Stimulated activated CD4-positive, alpha-beta T cell treated with anti-CD3 and anti-CD28 coated beads, Interleukin-1b, Interleukin-23, amount 100 ng/mL, for 4 hours (primary cell): Measurements from ENCODE around the gene HES3.
A peak's percentile ranks its signal among the peaks of the same experiment; 100 is the strongest.

Experiments
- DNase-seq, 2 donors: peaks; one replicate each; pipeline ENCODE4 v3.0.0-alpha.2; 2020; ENCODE audit warnings: low read depth in 2 of 2

Gene HES3

GRCh38 chr1:6243993-6244392 lies at the start of gene HES3:
HES3 (plus strand) TSS chr1:6244179; CDS start chr1:6244366, 187 bp downstream.
- DNase-seq = no peak

GRCh38 chr1:6197746-6198427 lies 46.1 kb upstream of the HES3 start:
- DNase-seq = no peak

GRCh38 chr1:6198646-6199297 lies 45.2 kb upstream of the HES3 start:
- no peak for DNase-seq

GRCh38 chr1:6199298-6200187 lies 44.4 kb upstream of the HES3 start, which contains the start of gene RPL22:
RPL22 (minus strand) TSS chr1:6199595; CDS start chr1:6199573, 22 bp downstream.
- peak; percentile 90 to 95 for DNase-seq

GRCh38 chr1:6200188-6200809 lies 43.7 kb upstream of the HES3 start:
- DNase-seq = no peak

- no peak for DNase-seq
Observed at GRCh38 chr1:6202256-6202655, 41.7 kb upstream of the HES3 start.

- peak; percentile 41 to 65 for DNase-seq
Observed at GRCh38 chr1:6205849-6206519, 38.0 kb upstream of the HES3 start, which contains the start of gene RNF207. RNF207 (plus strand) TSS chr1:6206119; CDS start chr1:6206536, 417 bp downstream.

- DNase-seq = no peak
Observed at GRCh38 chr1:6206520-6206855, 37.5 kb upstream of the HES3 start.

- DNase-seq = no peak
Observed at GRCh38 chr1:6207075-6207885, 36.7 kb upstream of the HES3 start.

- DNase-seq = no peak
Observed at GRCh38 chr1:6207921-6208320, 36.1 kb upstream of the HES3 start.

GRCh38 chr1:6208723-6209660 lies 35.0 kb upstream of the HES3 start:
- peak in 1 of 2 donors; percentile 22 for DNase-seq

GRCh38 chr1:6209661-6210580 lies 34.1 kb upstream of the HES3 start:
- DNase-seq = no peak

GRCh38 chr1:6210591-6211355 lies 33.2 kb upstream of the HES3 start:
- DNase-seq = no peak

GRCh38 chr1:6211731-6212130 lies 32.2 kb upstream of the HES3 start:
- DNase-seq = no peak

GRCh38 chr1:6212193-6212959 lies 31.6 kb upstream of the HES3 start:
- no peak for DNase-seq

- DNase-seq = no peak
Observed at GRCh38 chr1:6218375-6219164, 25.4 kb upstream of the HES3 start.
